NB4 (cell line): ENCODE results near the gene CD14.

ENCODE experiments used
- MYC ChIP-seq: IDR thresholded peaks from 2 replicates; pipeline ENCODE4 v1.6.1; 2011; ENCODE audit warnings: low read depth, low read length
- TF ChIP-seq, protein P1 (sequence below): IDR thresholded peaks from one replicate; pipeline ENCODE4 v1.5.1; 2012; ENCODE audit warnings: low read depth, low read length
- TF ChIP-seq, protein P2 (sequence below): IDR thresholded peaks from 2 replicates; pipeline ENCODE4 v1.6.1; 2011; ENCODE audit warnings: low read depth, low read length

- TF ChIP-seq, protein P1, sequence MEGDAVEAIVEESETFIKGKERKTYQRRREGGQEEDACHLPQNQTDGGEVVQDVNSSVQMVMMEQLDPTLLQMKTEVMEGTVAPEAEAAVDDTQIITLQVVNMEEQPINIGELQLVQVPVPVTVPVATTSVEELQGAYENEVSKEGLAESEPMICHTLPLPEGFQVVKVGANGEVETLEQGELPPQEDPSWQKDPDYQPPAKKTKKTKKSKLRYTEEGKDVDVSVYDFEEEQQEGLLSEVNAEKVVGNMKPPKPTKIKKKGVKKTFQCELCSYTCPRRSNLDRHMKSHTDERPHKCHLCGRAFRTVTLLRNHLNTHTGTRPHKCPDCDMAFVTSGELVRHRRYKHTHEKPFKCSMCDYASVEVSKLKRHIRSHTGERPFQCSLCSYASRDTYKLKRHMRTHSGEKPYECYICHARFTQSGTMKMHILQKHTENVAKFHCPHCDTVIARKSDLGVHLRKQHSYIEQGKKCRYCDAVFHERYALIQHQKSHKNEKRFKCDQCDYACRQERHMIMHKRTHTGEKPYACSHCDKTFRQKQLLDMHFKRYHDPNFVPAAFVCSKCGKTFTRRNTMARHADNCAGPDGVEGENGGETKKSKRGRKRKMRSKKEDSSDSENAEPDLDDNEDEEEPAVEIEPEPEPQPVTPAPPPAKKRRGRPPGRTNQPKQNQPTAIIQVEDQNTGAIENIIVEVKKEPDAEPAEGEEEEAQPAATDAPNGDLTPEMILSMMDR: no peak
- TF ChIP-seq MYC: no peak
- TF ChIP-seq, protein P2, sequence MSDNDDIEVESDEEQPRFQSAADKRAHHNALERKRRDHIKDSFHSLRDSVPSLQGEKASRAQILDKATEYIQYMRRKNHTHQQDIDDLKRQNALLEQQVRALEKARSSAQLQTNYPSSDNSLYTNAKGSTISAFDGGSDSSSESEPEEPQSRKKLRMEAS: no peak
Measured at GRCh38 chr5:140633021-140633471, at the start of gene CD14.
